Measurements from ENCODE around the gene ORC6.
A peak's percentile ranks its signal among the peaks of the same experiment; 100 is the strongest.

DNA sequence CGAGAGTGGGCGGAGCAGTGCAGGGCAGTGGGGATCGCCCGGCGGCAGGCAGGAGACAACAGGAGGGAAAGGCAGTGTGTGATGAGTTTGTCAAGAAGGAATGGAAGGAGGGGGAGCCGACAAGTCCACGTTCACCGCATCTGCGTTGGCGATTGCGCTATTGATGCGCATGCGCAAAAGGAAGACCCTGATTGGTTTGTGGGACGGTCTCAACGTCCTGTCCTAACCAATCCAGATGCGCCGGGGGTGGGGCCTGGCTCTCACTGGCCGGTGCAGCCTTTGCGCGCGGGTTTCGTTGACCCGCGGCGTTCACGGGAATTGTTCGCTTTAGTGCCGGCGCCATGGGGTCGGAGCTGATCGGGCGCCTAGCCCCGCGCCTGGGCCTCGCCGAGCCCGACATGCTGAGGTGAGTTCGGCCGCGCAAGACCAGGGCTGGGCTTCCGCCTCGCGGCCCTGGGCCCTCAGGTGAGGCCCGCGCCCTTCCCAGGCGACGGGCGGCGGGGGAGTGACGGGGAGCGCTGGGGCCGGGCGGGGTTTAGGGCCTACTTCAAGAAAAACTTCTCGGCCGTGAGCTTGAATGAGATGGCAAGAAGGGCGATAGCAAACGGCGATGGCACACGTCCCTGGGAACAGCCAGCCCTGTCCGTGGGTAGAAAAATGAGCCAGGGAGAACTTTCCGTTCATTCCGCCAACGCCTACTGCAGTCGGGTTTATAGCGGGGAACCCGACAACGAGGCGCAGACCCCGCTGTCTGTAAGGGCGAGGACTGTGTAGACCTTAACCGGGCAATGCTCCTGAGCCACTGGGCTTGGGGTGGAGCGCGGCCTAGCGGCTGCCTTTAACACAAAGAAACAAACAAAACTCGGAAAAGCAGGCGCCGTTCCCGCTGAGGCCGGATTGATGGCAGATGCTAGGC, at the start of gene ORC6:
- TF ChIP-seq, protein P1, sequence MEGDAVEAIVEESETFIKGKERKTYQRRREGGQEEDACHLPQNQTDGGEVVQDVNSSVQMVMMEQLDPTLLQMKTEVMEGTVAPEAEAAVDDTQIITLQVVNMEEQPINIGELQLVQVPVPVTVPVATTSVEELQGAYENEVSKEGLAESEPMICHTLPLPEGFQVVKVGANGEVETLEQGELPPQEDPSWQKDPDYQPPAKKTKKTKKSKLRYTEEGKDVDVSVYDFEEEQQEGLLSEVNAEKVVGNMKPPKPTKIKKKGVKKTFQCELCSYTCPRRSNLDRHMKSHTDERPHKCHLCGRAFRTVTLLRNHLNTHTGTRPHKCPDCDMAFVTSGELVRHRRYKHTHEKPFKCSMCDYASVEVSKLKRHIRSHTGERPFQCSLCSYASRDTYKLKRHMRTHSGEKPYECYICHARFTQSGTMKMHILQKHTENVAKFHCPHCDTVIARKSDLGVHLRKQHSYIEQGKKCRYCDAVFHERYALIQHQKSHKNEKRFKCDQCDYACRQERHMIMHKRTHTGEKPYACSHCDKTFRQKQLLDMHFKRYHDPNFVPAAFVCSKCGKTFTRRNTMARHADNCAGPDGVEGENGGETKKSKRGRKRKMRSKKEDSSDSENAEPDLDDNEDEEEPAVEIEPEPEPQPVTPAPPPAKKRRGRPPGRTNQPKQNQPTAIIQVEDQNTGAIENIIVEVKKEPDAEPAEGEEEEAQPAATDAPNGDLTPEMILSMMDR (IDR thresholded peaks at IDR 0.05), result peak in 1 of 3 donors; percentile 17
- no peak for TF ChIP-seq POLR2A (IDR thresholded peaks at IDR 0.05)
- no peak for TF ChIP-seq EP300 (IDR thresholded peaks at IDR 0.05)

Data from ovary (tissue), 3 donors.